ENCODE results near the gene YBX2. TPM values are rescaled to one million over a fixed set of nuclear protein-coding genes. Genes with fewer than 3 reads are reported as not detected.
A peak's percentile ranks its signal among the peaks of the same experiment; 100 is the strongest.

YBX2 gene
- total RNA-seq, 1 experiment from 2014 or later, result 0.24 TPM

GRCh38 chr17:7314719-7315569 lies 20.5 kb upstream of the YBX2 start, which contains the start of gene GPS2:
GPS2 (minus strand) TSS chr17:7315360; CDS start chr17:7315052, 308 bp downstream.
- BruUV-seq (replicated peaks), result no TSS peak
- Mint-ChIP-seq H3K4me1 (ENCODE audit: low read depth, unreplicated experiment) (peaks cover 28% of the 10 kb centered on the region), H3K9me3 (ENCODE audit: low read depth, unreplicated experiment) (no peaks in the 10 kb centered on the region), H3K27ac (ENCODE audit: unreplicated experiment) (peak within 1 kb of the TSS; percentile 86), H3K27me3 (ENCODE audit: unreplicated experiment) (no peaks in the 10 kb centered on the region), H3K36me3 (ENCODE audit: insufficient read depth, unreplicated experiment) (peaks cover 76% of the 10 kb centered on the region), H3K4me3 (ENCODE audit: low read depth, unreplicated experiment) (peak within 1 kb of the TSS; percentile 82)
- no peak for TF ChIP-seq CTCF (IDR thresholded peaks at IDR 0.05; ENCODE audit: unreplicated experiment)
- intact Hi-C loops (cut with micrococcal nuclease; ENCODE audit: unreplicated experiment), result no loop called here
- CTCF ChIA-PET, result no interaction called here
- peak; percentile 90 for DNase-seq

GRCh38 chr17:7313890-7314718 lies 19.7 kb upstream of the YBX2 start:
- H3K36me3 Mint-ChIP-seq (ENCODE audit: insufficient read depth, unreplicated experiment), result peaks cover 84% of the 10 kb centered on the region
- CTCF ChIA-PET, result no interaction called here
- H3K27me3 Mint-ChIP-seq (ENCODE audit: unreplicated experiment), result no peaks in the 10 kb centered on the region
- TSS peak; percentile 84 for BruUV-seq (replicated peaks)
- peak overlapping the region; percentile 86 for H3K27ac Mint-ChIP-seq (ENCODE audit: unreplicated experiment)
- TF ChIP-seq CTCF (IDR thresholded peaks at IDR 0.05; ENCODE audit: unreplicated experiment), result no peak
- DNase-seq, result no peak
- H3K4me3 Mint-ChIP-seq (ENCODE audit: low read depth, unreplicated experiment), result peak overlapping the region; percentile 82
- H3K9me3 Mint-ChIP-seq (ENCODE audit: low read depth, unreplicated experiment), result no peaks in the 10 kb centered on the region
- H3K4me1 Mint-ChIP-seq (ENCODE audit: low read depth, unreplicated experiment), result peaks cover 34% of the 10 kb centered on the region
- intact Hi-C loops (cut with micrococcal nuclease; ENCODE audit: unreplicated experiment), result no loop called here

GRCh38 chr17:7313088-7313889 lies 18.9 kb upstream of the YBX2 start:
- no TSS peak for BruUV-seq (replicated peaks)
- no peak overlapping the region for H3K27ac Mint-ChIP-seq (ENCODE audit: unreplicated experiment)

More at GRCh38 chr17:7313088-7313889, 18.9 kb upstream of the YBX2 start:
- Mint-ChIP-seq H3K36me3 (ENCODE audit: insufficient read depth, unreplicated experiment) (peaks cover 88% of the 10 kb centered on the region), H3K9me3 (ENCODE audit: low read depth, unreplicated experiment) (no peaks in the 10 kb centered on the region), H3K4me1 (ENCODE audit: low read depth, unreplicated experiment) (peaks cover 34% of the 10 kb centered on the region), H3K27me3 (ENCODE audit: unreplicated experiment) (no peaks in the 10 kb centered on the region), H3K4me3 (ENCODE audit: low read depth, unreplicated experiment) (no peak overlapping the region)
- intact Hi-C loops (cut with micrococcal nuclease; ENCODE audit: unreplicated experiment), result no loop called here
- peak; percentile 14 for DNase-seq
- CTCF ChIA-PET, result no interaction called here
- no peak for TF ChIP-seq CTCF (IDR thresholded peaks at IDR 0.05; ENCODE audit: unreplicated experiment)

Data from Calu3 (cell line).